ENCODE measurements around the gene ADD1. TPM values are rescaled to one million over a fixed set of nuclear protein-coding genes. Genes with fewer than 3 reads are reported as not detected.

ADD1 gene
- polyA plus RNA-seq, 1 experiment, result 149 TPM

DNA sequence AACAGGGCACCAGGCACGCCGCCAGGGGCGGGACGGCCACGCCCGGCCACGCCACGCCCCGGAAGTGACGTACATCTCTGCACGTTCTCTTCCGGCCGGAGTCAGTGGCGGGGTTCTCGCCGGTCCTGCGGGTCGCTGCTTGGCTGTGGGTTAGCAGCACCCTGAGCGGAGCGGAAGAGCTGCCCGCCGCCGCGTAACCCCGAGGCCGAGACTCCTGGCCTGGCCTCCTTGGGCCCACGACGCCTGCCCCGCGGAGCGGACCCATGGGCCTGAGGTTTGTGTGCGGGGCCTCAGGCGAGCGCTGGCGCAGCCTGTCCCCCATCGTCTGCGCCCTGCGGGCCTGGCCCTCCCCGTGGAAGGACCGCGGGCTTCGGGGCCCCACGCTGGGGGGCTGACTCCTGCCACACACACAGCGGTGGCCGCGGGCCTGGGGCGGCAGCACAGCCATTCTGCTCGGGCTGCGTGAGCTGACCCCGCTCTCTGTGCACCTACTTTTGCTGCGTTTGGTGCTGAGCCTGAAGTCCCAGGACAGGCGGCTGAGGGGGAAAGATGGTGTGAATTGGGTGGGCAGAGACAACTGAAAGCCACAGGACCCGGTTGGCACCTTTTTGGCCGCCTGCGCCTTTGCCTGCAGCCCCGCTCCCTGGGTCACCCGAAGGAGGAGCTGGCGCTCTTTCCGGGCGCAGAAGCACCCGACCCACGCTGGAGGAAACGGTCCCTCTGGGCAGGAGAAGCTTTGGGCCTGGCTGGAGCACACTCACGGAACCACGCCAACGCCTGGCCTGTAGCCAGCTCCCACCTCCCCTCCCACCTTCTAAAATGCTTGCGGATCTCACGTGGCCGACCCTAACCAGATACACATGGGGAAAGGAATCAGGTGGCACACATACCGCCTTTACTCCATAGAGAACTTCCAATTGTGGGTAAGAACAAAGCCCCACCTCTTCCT, 91.4 kb downstream of the ADD1 start:
- DNase-seq (ENCODE audit: low read depth, low spot score), result peak; percentile 47
- Histone ChIP-seq H3K4me3 (ENCODE audit: low read depth, low read length) (peak overlapping the region; percentile 86), H3K9me3 (ENCODE audit: control insufficient read depth, insufficient read depth, low read length) (peaks cover 8% of the 10 kb centered on the region; the same call in 1 of the 2 replicates), H3K27me3 (ENCODE audit: control insufficient read depth, insufficient read depth, low read length) (no peaks in the 10 kb centered on the region), H3K27ac (ENCODE audit: low read depth, low read length) (peak overlapping the region; percentile 39)
- ChIA-PET POLR2A (interaction anchor here (0.6 to 1.7 kb wide), 3 partner anchors 10 to 158 kb away, joined by 4 to 6 read pairs (median 4); partner anchors contain the start of gene GRK4), CTCF (interaction anchor here (0.5 to 1.9 kb wide), 2 partner anchors 171 to 211 kb away, joined by 3 to 11 read pairs; no protein-coding TSS in a partner anchor)
- TF ChIP-seq, protein P1, sequence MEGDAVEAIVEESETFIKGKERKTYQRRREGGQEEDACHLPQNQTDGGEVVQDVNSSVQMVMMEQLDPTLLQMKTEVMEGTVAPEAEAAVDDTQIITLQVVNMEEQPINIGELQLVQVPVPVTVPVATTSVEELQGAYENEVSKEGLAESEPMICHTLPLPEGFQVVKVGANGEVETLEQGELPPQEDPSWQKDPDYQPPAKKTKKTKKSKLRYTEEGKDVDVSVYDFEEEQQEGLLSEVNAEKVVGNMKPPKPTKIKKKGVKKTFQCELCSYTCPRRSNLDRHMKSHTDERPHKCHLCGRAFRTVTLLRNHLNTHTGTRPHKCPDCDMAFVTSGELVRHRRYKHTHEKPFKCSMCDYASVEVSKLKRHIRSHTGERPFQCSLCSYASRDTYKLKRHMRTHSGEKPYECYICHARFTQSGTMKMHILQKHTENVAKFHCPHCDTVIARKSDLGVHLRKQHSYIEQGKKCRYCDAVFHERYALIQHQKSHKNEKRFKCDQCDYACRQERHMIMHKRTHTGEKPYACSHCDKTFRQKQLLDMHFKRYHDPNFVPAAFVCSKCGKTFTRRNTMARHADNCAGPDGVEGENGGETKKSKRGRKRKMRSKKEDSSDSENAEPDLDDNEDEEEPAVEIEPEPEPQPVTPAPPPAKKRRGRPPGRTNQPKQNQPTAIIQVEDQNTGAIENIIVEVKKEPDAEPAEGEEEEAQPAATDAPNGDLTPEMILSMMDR (IDR thresholded peaks at IDR 0.05; ENCODE audit: low read depth, low read length), result no peak

DNA sequence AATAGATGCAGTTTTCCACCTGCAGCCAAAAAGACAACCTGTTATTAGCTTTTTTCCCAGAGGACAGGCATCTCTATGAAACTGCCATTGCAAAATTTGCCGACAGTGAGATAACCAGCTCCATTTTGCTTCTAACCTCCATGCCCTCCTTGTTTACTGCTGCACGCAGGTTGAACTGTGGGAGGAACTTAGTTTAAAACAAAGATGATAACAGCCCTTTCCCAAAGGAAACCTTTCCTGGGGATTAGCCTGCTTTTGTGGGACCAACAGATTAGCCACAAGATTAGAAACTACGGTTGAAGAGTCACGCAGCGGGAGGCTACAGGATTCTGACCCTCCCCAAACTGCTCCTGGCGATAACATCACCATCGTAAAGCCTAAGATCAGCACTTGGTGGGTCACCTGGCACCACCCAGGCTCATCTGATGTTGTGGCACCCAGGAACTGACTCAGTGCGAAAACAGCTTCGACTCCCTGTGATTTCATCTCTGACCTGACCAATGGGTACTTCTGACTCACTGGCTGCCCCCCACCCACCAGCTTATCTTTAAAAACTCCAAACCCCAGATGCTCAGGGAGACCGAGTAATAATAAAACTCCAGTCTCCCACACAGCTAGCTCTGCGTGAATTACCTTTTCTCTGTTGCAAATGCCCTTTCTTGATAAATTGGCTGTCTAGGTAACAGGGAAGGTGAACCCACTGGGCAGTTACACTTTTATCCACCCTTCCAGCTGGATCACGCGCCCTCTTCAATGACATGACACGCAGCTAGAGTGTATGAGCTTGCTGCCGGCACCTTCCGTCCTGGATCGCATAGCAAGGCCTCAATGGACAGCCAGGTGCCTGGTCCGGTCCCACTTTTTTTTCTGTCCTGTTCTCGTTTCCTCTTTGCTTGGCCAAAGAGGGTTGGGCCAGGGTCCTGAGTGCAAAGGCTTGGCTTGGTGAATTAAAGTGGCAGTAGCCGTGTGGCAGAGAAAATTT, 92.4 kb downstream of the ADD1 start:
- POLR2A ChIA-PET, result interaction anchor here (1.1 to 1.7 kb wide), 2 partner anchors 9 to 28 kb away, joined by 4 to 6 read pairs; partner anchors contain the start of gene GRK4
- TF ChIP-seq, protein P1 (IDR thresholded peaks at IDR 0.05; ENCODE audit: low read depth, low read length), result no peak
- peak overlapping the region; percentile 39 for H3K27ac ChIP-seq (ENCODE audit: low read depth, low read length)
- H3K9me3 ChIP-seq (ENCODE audit: control insufficient read depth, insufficient read depth, low read length), result peaks cover 8% of the 10 kb centered on the region; the same call in 1 of the 2 replicates
- CTCF ChIA-PET, result interaction anchor here (1.9 kb wide), 1 partner anchor 172 kb away, joined by 11 read pairs; no protein-coding TSS in a partner anchor
- H3K4me3 ChIP-seq (ENCODE audit: low read depth, low read length), result peak overlapping the region; percentile 86
- H3K27me3 ChIP-seq (ENCODE audit: control insufficient read depth, insufficient read depth, low read length), result no peaks in the 10 kb centered on the region
- DNase-seq (ENCODE audit: low read depth, low spot score), result no peak

GRCh38 chr4:2936773-2937145, 93.1 kb downstream of the ADD1 start:
- Histone ChIP-seq H3K27me3 (ENCODE audit: control insufficient read depth, insufficient read depth, low read length) (no peaks in the 10 kb centered on the region), H3K27ac (ENCODE audit: low read depth, low read length) (no peak overlapping the region), H3K4me3 (ENCODE audit: low read depth, low read length) (no peak overlapping the region), H3K9me3 (ENCODE audit: control insufficient read depth, insufficient read depth, low read length) (peaks cover 8% of the 10 kb centered on the region; the same call in 1 of the 2 replicates)
- no peak for DNase-seq (ENCODE audit: low read depth, low spot score)
- ChIA-PET POLR2A (no interaction called here), CTCF (no interaction called here)
- TF ChIP-seq, protein P1 (IDR thresholded peaks at IDR 0.05; ENCODE audit: low read depth, low read length), result no peak

- Histone ChIP-seq H3K4me3 (ENCODE audit: low read depth, low read length) (no peak overlapping the region), H3K27me3 (ENCODE audit: control insufficient read depth, insufficient read depth, low read length) (no peaks in the 10 kb centered on the region), H3K9me3 (ENCODE audit: control insufficient read depth, insufficient read depth, low read length) (peaks cover 8% of the 10 kb centered on the region; the same call in 1 of the 2 replicates), H3K27ac (ENCODE audit: low read depth, low read length) (no peak overlapping the region)
- ChIA-PET CTCF (no interaction called here), POLR2A (no interaction called here)
- TF ChIP-seq, protein P1 (IDR thresholded peaks at IDR 0.05; ENCODE audit: low read depth, low read length), result no peak
- no peak for DNase-seq (ENCODE audit: low read depth, low spot score)
Measured at GRCh38 chr4:2937146-2937857, 93.7 kb downstream of the ADD1 start.
